Measurements from ENCODE around the gene ZNF516. TPM values are rescaled to one million over a fixed set of nuclear protein-coding genes. Genes with fewer than 3 reads are reported as not detected.

The ZNF516 gene
- total and polyA plus RNA-seq, 10 of the 15 experiments (the other 5 are each of a cell fraction or from before 2014, with no cell fraction given) = 2.0 to 32.0 (median 8.3) TPM

GRCh38 chr18:76491776-76492668 lies 3.0 kb downstream of the ZNF516 start (continued):
- TF ChIP-seq MAX (IDR thresholded peaks at IDR 0.05; ENCODE audit: low read depth, low read length) (no peak), MYB (IDR thresholded peaks at IDR 0.05; ENCODE audit: borderline replicate concordance, low read depth, low read length) (no peak), PAX8 (IDR thresholded peaks at IDR 0.05) (no peak), HDAC2 (IDR thresholded peaks at IDR 0.05) (no peak), ESRRA (IDR thresholded peaks at IDR 0.05; ENCODE audit: low read length) (0 out of 2 replicates have a peak, but pooled peaks have one; percentile 1), YY1 (IDR thresholded peaks at IDR 0.05; ENCODE audit: low read depth, low read length) (no peak), BHLHE40 (IDR thresholded peaks at IDR 0.05; ENCODE audit: borderline replicate concordance in 1 of 2, low read depth in 2 of 2, low read length in 1 of 2) (no peak), RB1 (IDR thresholded peaks at IDR 0.05; ENCODE audit: borderline replicate concordance) (no peak), RAD21 (IDR thresholded peaks at IDR 0.05; ENCODE audit: insufficient read depth, low read depth, low read length) (no peak), ZBTB4 (CRISPR knock-in tag; IDR thresholded peaks at IDR 0.05) (no peak), SREBF1 (IDR thresholded peaks at IDR 0.05; ENCODE audit: low read length) (no peak), CEBPB (IDR thresholded peaks at IDR 0.05; ENCODE audit: borderline replicate concordance in 1 of 2, low read depth in 2 of 2, low read length in 2 of 2) (no peak), IKZF1 (conservative IDR thresholded peaks at IDR 0.05) (peak; percentile 34), ZSCAN29 (IDR thresholded peaks at IDR 0.05) (no peak), ZBTB33 (IDR thresholded peaks at IDR 0.05) (no peak), LARP7 (IDR thresholded peaks at IDR 0.05) (no peak), ATF7 (IDR thresholded peaks at IDR 0.05; ENCODE audit: low read depth) (no peak), CBFB (IDR thresholded peaks at IDR 0.05; ENCODE audit: low read depth) (peak; percentile 20; the same call in 1 of the 2 replicates), DPF2 (IDR thresholded peaks at IDR 0.05) (no peak), SMC3 (IDR thresholded peaks at IDR 0.05; ENCODE audit: borderline replicate concordance, low read length) (peak; percentile 3; the same call in 1 of the 2 replicates), TARDBP (IDR thresholded peaks at IDR 0.05; ENCODE audit: borderline replicate concordance) (no peak), POLR2AphosphoS2 (IDR thresholded peaks at IDR 0.05; ENCODE audit: low read depth, low read length) (no peak), SREBF2 (IDR thresholded peaks at IDR 0.05; ENCODE audit: low read length) (no peak), USF1 (IDR thresholded peaks at IDR 0.05; ENCODE audit: borderline replicate concordance, extremely low read length, insufficient read depth, low read depth, low read length) (no peak), WRNIP1 (IDR thresholded peaks at IDR 0.05; ENCODE audit: borderline replicate concordance, low read depth, low read length) (no peak), TAF1 (IDR thresholded peaks at IDR 0.05; ENCODE audit: borderline replicate concordance, low read depth, low read length) (no peak)

Measured in GM12878 (cell line).